Bronchial epithelial cell (primary cell): Measurements from ENCODE around the gene GABRR3. TPM values are rescaled to one million over a fixed set of nuclear protein-coding genes. Genes with fewer than 3 reads are reported as not detected.
A peak's percentile ranks its signal among the peaks of the same experiment; 100 is the strongest.

ENCODE experiments used
- DNase-seq: peaks from one replicate; pipeline ENCODE4 v3.0.0-alpha.2; 2010; ENCODE audit warnings: low read depth
- FAIRE-seq: peaks from 2 replicates; lab custom pipeline; 2011; peaks lifted over from hg19 to GRCh38; lab: Jason Lieb, UNC
- H3K27me3 ChIP-seq: 2 replicates; pipeline ENCODE4 v1.5.1; 2011; ENCODE audit warnings: low read length; ENCODE audit not compliant: control insufficient read depth, insufficient read depth
- H3K36me3 ChIP-seq: 2 replicates; pipeline ENCODE4 v1.5.1; 2011; ENCODE audit warnings: low read length; ENCODE audit not compliant: control insufficient read depth, insufficient read depth
- H3K4me3 ChIP-seq: 2 replicates; pipeline ENCODE4 v1.5.1; 2011; ENCODE audit warnings: mild to moderate bottlenecking, low read depth, low read length, control low read depth
- CTCF ChIP-seq: IDR thresholded peaks from 2 replicates; pipeline ENCODE4 v1.5.1; 2011; ENCODE audit warnings: mild to moderate bottlenecking, moderate library complexity, low read length, control low read depth, inconsistent platforms; ENCODE audit not compliant: insufficient read depth, severe bottlenecking
- total RNA-seq: library from RNA; depleted of rRNA; stranded (reverse); fragments of >200 nt; gene quantifications from 2 replicates; pipeline ENCODE4 v1.2.1, GENCODE V29; 2014

GABRR3 gene
- total RNA-seq, 1 donor from 2014 or later = not detected

- H3K36me3 ChIP-seq = peaks cover 14% of the 10 kb centered on the region
- H3K4me3 ChIP-seq = no peak overlapping the region
- no peaks in the 10 kb centered on the region for H3K27me3 ChIP-seq
- no peak for TF ChIP-seq CTCF
- FAIRE-seq (no peak), DNase-seq (no peak)
These were observed 84.8 kb downstream of the GABRR3 start for GRCh38 chr3:97950360-97950759.

GRCh38 chr3:97949743-97950142, 85.4 kb downstream of the GABRR3 start:
- TF ChIP-seq CTCF = no peak
- no peaks in the 10 kb centered on the region for H3K27me3 ChIP-seq
- no peak for DNase-seq
- peaks cover 17% of the 10 kb centered on the region for H3K36me3 ChIP-seq
- no peak overlapping the region for H3K4me3 ChIP-seq
- FAIRE-seq = no peak

GRCh38 chr3:97949110-97949485, 86.0 kb downstream of the GABRR3 start:
- no peak for FAIRE-seq
- no peak for TF ChIP-seq CTCF
- Histone ChIP-seq H3K36me3 (peaks cover 16% of the 10 kb centered on the region), H3K4me3 (no peak overlapping the region), H3K27me3 (no peaks in the 10 kb centered on the region)
- DNase-seq = no peak

GRCh38 chr3:97948351-97949109, 86.6 kb downstream of the GABRR3 start:
- Histone ChIP-seq H3K36me3 (peaks cover 16% of the 10 kb centered on the region), H3K4me3 (no peak overlapping the region), H3K27me3 (no peaks in the 10 kb centered on the region)
- no peak for TF ChIP-seq CTCF
- DNase-seq = no peak
- peak; percentile 60 for FAIRE-seq

GRCh38 chr3:97942801-97943546, 92.1 kb downstream of the GABRR3 start:
- TF ChIP-seq CTCF = no peak
- H3K36me3 ChIP-seq = peaks cover 11% of the 10 kb centered on the region
- FAIRE-seq (no peak), DNase-seq (no peak)
- no peak overlapping the region for H3K4me3 ChIP-seq
- H3K27me3 ChIP-seq = no peaks in the 10 kb centered on the region
